GM19239 (cell line): ENCODE measurements around the gene SANBR.
"Not testable (repeated sequence)": the region's sequence is repeated elsewhere in the genome, so short reads cannot be mapped to it uniquely, and the experiment has no call there.

Experiments used
- DNase-seq: peaks from one replicate; pipeline ENCODE4 v3.0.0; 2011; ENCODE audit warnings: low spot score; ENCODE audit not compliant: insufficient read length
- FAIRE-seq: peaks from 2 replicates; lab custom pipeline; 2011; peaks lifted over from hg19 to GRCh38; lab: Jason Lieb, UNC

Gene SANBR

GRCh38 chr2:61065714-61066709 lies at the start of gene SANBR:
TSS of gene SANBR (plus strand) at chr2:61065871. CDS start at chr2:61070351, 4,480 bp downstream.
- peak; percentile 78 for DNase-seq
- FAIRE-seq = no peak

DNA sequence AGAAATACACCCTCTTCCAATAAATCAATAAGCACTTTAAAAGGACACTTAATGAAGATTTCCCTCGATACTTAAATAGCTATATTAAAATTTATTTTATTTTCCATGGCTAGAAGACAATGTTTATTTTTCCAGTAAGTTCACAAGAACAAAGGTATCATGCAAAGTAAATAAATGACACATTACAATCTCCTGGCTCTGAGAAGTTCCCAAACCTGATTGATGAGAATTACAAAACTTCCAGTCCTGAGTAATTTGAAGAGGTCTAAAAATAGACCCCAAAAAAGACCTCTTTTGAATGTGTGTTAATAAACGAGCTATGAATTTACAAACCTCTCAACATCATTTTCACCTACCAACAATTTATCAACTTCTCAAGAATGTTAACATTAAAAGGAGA lies 49.7 kb upstream of the SANBR start:
- FAIRE-seq (no peak), DNase-seq (no peak)

GRCh38 chr2:61016392-61017002 lies 49.2 kb upstream of the SANBR start:
- peak; percentile 23 for FAIRE-seq
- peak; percentile 2 for DNase-seq

- peak; percentile 87 for FAIRE-seq
Observed at GRCh38 chr2:61017003-61017555, 48.6 kb upstream of the SANBR start.

DNA sequence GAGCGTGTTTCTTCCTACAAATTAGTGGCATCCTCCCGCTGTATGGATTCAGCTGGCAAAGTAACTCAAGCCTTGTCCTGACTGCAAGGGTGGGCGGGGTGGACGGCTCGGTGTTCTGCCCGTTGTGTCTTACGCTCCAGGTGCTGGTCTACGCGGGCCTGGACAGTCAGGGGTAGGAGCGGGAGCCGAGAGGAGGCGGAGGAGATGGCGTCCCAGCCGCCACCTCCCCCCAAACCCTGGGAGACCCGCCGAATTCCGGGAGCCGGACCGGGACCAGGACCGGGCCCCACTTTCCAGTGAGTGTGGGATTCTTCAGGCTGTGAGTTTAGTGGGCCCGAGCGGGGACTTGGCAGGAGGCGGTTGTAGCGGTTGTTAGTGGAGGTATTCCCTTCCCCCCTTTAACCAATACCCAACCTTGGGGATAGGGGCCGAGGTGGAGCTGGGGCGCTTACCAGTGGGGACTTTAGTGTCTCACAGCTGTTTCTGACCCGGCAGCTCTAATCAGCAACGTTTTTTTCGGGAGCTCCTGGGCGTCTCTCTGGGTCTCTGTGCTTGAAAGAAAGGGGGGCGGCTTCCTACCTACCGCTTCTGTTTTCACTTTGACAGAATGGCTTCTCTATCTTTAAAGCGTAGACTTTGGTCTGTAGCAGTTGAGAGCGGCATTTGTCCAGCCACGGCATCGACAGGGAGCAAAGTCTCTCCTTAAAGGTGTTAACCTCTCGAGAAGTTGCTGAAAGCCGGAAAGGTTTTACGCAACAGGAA lies 47.9 kb upstream of the SANBR start, which contains the start of the genes PEX13 and PUS10:
PEX13 (plus strand) TSS at position 165 of the 762 bp plus-strand sequence; CDS start at position 205, 40 bp downstream.
PUS10 (minus strand) TSS at position 700 of the 762 bp plus-strand sequence. CDS start 6,365 bp downstream, outside the sequence.
- DNase-seq (peak; percentile 52), FAIRE-seq (peak; percentile 76)

More at GRCh38 chr2:61017003-61017555, 48.6 kb upstream of the SANBR start:
- DNase-seq = peak; percentile 63

- DNase-seq = no peak
- no peak for FAIRE-seq
Observed at GRCh38 chr2:61018318-61018755, 47.3 kb upstream of the SANBR start.

DNA sequence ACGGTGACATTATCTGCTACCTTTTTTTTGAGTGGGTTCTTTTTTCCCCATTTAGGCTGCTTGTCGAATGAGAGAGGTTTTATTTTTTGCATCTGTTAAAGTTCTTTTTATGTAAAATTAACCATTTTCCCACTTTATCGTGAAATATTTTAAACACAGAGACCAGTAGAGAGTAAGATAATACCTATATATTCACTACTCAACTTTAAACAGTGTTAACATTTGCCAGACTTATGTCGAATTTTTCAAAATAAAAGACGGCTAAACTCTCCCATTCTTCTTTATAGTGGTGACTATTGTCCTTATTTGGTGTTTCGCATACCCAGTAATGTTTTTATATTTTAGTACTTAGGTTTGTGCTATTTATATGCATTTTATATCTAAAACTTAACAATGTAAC lies 46.9 kb upstream of the SANBR start:
- no peak for FAIRE-seq

GRCh38 chr2:61021228-61021660 lies 44.4 kb upstream of the SANBR start:
- FAIRE-seq (no peak), DNase-seq (no peak)

More for the DNA sequence above, 46.9 kb upstream of the SANBR start:
- DNase-seq = no peak

DNA sequence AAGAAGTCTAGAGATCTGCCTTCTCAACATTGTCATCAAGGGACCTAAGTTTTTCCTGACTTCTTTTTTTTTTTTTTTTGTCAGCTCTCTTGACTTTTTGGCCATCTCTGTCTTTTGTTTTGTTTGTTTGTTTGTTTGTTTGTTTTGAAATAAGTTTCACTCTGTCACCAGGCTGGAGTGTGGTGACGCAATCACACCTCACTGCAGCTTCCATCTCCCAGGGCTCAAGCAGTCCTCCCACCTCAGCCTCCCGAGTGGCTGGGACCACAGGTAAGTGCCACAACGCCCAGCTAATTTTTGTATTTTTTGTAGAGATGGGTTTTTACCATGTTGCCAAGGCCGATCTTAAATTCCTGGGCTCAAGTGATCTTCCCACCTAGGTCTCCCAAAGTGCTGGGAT lies 42.0 kb upstream of the SANBR start:
- DNase-seq (no peak), FAIRE-seq (no peak)

GRCh38 chr2:61029533-61029932 lies 36.1 kb upstream of the SANBR start:
- DNase-seq (no peak), FAIRE-seq (no peak)

GRCh38 chr2:61034592-61034991 lies 31.1 kb upstream of the SANBR start:
- DNase-seq, FAIRE-seq: not testable (repeated sequence)

DNA sequence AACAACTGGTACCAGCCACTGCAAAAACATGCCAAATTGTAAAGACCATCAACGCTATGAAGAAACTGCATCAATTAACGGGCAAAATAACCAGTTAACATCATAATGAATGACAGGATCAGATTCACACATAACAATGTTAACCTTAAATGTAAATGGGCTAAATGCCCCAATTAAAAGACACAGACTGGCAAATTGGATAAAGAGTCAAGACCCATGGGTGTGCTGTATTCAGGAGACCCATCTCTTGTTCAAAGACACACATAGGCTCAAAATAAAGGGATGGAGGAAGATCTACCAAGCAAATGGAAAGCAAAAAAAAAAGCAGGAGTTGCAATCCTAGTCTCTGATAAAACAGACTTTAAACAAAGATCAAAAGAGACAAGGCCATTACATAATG lies 29.0 kb upstream of the SANBR start:
- DNase-seq, FAIRE-seq: not testable (repeated sequence)

DNA sequence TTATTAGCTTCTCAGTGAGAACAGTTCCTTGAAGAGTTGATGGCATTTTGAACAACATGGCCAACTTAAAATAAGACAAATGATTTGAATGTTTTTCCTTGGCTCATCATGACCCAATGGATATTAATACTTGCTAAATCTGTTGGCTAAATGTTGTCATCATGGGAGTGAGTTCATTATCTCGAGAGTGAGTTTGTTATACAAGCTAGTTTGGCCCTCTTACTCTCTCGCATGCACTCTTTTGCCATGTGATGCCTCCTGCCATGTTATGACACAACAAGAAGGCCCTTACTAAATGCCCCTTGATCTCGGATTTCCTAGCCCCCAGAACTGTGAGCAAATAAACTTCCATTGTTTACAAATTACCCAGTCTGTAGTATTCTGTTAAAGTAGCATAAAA lies 22.9 kb upstream of the SANBR start:
- DNase-seq (no peak), FAIRE-seq (no peak)

DNA sequence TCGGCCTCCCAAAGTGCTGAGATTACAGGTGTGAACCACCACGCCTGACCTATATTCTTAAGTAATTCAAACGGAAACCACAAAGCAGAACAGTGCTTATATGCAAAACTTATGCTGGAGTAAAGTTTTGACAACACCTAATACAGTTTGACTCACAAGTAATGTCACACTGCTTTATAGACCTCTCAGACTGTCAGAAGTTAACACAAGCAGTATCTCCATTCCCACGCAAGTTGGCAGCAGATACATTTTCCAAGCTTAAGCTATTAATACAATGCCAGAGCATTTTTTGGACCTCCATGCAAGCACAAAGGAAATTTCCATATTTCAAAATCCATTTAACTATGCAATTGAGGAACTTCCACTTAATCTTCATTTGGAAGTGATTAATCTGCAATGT lies 21.0 kb upstream of the SANBR start:
- no peak for FAIRE-seq
- DNase-seq = no peak

GRCh38 chr2:61045226-61045625 lies 20.4 kb upstream of the SANBR start:
- no peak for FAIRE-seq
- DNase-seq = no peak

GRCh38 chr2:61045999-61046398 lies 19.7 kb upstream of the SANBR start:
- DNase-seq (no peak), FAIRE-seq (no peak)

GRCh38 chr2:61055557-61055956 lies 10.1 kb upstream of the SANBR start:
- DNase-seq (no peak), FAIRE-seq (no peak)

GRCh38 chr2:61057562-61057961 lies 8.1 kb upstream of the SANBR start:
- FAIRE-seq (no peak), DNase-seq (no peak)

GRCh38 chr2:61059382-61059781 lies 6.3 kb upstream of the SANBR start:
- no peak for FAIRE-seq
- no peak for DNase-seq

DNA sequence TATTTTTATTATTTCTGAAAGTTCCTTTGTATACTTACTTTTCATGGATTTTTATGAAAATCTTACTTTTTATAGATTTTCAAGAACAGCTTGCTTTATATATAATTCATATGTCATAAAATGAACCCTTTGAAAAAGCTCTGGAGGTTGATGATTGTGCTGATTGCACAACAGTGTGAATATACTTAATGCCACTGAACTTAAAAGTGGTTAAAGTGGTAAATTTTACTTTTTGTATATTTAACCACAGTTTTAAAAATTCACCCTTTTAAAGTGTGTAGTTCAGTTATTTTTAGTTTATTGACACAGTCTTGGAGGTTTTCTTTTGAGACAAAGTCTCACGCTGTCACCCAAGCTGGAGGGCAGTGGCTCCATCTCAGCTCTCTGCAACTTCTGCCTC lies 8.4 kb downstream of the SANBR start:
- FAIRE-seq (no peak), DNase-seq (no peak)
